T-helper 2 cell treated with Interferon-gamma antibody and Interleukin-4, amounts not matched to agents 5 μg/mL and 100 μg/mL, for 36 hours (primary cell): Measurements from ENCODE around the gene GATD1.

Experiments used
- DNase-seq: peaks from one replicate; pipeline ENCODE4 v3.0.0; 2021; ENCODE audit warnings: low spot score
- H3K27ac Mint-ChIP-seq: one replicate; pipeline ENCODE4 v1.8.0; 2021; ENCODE audit warnings: mild to moderate bottlenecking, mixed read lengths
- H3K27me3 Mint-ChIP-seq: one replicate; pipeline ENCODE4 v1.8.0; 2021; ENCODE audit warnings: low read depth, mixed read lengths
- H3K36me3 Mint-ChIP-seq: one replicate; pipeline ENCODE4 v1.8.0; 2021; ENCODE audit warnings: low read depth, mixed read lengths
- H3K4me1 Mint-ChIP-seq: one replicate; pipeline ENCODE4 v1.8.0; 2021; ENCODE audit warnings: low read depth, mixed read lengths
- H3K4me3 Mint-ChIP-seq: one replicate; pipeline ENCODE4 v1.8.0; 2022; ENCODE audit warnings: mild to moderate bottlenecking, moderate library complexity, mixed read lengths
- H3K9me3 Mint-ChIP-seq: one replicate; pipeline ENCODE4 v1.8.0; 2021; ENCODE audit warnings: mixed read lengths

The GATD1 gene

GRCh38 chr11:786235-787083, 9.2 kb upstream of the GATD1 start:
- Mint-ChIP-seq H3K36me3 (peaks cover 14% of the 10 kb centered on the region), H3K9me3 (no peaks in the 10 kb centered on the region), H3K27ac (no peak overlapping the region), H3K27me3 (no peaks in the 10 kb centered on the region), H3K4me1 (peaks cover 6% of the 10 kb centered on the region), H3K4me3 (no peak overlapping the region)
- no peak for DNase-seq

DNA sequence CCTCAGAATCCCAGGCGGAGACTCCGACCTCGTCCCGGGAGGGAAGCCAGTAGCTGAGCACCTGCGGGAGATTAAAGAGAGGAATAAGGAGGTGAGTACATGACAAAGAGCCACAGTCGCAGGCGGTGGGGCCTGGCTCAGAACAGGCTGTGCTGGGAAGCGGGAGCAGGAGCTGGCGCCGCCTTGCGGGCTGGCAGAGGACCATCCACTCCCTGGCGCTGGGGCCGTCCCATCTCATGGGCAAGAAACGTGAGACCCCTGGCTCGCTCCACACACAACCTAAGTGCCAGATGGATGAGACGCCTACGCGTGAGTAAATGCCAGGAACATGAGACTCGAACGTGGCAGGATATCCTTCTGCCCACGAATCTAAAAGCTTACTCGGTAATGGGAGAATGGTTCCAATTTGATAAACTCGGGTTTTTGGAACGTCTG, 6.3 kb upstream of the GATD1 start:
- Mint-ChIP-seq H3K36me3 (peaks cover 12% of the 10 kb centered on the region), H3K4me3 (no peak overlapping the region), H3K9me3 (no peaks in the 10 kb centered on the region), H3K27ac (no peak overlapping the region), H3K4me1 (peaks cover 13% of the 10 kb centered on the region), H3K27me3 (no peaks in the 10 kb centered on the region)
- no peak for DNase-seq

GRCh38 chr11:782264-783174, 5.2 kb upstream of the GATD1 start:
- H3K9me3 Mint-ChIP-seq, result no peaks in the 10 kb centered on the region
- peaks cover 12% of the 10 kb centered on the region for H3K36me3 Mint-ChIP-seq
- H3K4me1 Mint-ChIP-seq, result peaks cover 13% of the 10 kb centered on the region
- no peak overlapping the region for H3K27ac Mint-ChIP-seq
- H3K27me3 Mint-ChIP-seq, result no peaks in the 10 kb centered on the region
- no peak for DNase-seq
- no peak overlapping the region for H3K4me3 Mint-ChIP-seq

DNA sequence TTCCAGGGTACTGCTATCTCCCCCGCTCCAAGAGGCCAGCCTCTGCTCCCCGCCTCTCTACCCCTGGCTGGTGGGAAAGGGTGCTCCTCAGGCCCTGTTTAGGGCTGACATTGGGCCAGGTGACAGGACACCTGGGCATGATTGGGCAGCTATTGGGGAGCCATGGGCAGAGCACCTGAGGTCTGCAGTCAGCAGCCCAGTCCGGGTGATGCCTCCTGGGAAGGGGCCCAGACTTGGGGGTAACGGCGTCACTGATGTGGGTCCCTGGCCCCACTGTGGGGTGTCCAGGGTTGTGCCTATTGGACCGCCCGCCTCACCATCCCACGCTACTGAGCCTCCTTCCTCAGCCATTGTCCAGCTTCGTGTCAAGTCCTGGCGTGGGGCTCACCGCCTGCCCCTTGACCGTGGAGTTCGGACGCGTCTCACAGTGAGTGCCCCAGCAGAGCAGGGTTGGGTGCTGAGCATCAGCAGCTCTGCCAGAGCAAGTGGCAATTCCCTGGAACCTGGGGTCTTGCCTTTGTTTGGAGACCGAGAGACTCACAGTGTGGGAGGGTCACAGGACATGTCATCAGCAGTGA, 2.8 kb upstream of the GATD1 start:
- Mint-ChIP-seq H3K9me3 (no peaks in the 10 kb centered on the region), H3K27me3 (no peaks in the 10 kb centered on the region), H3K27ac (peak overlapping the region; percentile 41), H3K4me1 (peaks cover 21% of the 10 kb centered on the region), H3K4me3 (no peak overlapping the region), H3K36me3 (peaks cover 10% of the 10 kb centered on the region)
- no peak for DNase-seq

DNA sequence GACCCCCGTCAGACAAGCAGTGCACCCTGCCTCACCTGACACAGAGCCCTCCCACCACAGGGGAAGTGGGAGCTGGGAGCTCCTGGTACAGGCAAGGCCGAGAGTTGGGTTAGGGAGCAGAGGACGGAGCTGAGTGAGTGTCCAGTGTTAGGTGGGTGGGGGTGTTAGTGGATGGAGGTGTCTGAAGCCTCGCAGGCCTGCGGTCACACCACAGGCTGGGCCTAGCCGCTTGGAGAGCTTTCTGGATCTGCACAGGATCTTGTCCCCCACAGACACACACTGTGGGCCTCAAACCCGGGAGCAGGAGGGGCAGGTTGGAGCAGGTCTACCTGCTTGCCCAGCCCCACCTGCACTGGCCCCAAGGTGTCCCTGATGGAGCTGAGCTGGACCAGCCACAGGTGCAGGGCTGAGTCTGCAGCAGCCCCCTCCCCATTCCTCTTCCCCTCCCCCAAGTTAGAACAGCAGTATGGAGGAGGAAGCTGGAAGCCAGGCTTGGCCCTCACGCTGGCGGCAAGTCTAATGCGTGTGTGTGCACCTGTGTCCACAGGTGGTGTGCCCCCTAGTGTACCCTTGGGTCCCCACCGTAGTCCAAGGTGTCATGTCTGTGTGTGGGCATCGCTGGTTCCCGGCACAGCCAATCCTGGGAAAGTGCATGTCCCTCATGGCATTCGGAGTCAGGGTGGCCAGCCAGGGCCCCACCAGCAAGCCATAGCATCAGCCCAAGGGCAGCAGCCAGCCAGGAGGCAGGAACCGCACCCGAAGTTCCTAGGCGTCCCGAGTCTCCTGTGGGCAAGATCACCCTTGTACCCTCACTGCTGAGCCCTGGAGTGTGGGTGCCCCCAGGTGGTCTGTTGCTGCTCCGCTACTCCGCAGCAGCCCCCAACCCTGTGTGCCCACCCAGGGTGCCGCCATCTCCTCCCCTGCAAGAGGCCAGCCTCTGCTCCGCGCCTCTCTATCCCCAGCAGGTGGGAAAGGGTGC, 2.0 kb upstream of the GATD1 start:
- Mint-ChIP-seq H3K27ac (peak overlapping the region; percentile 41), H3K27me3 (no peaks in the 10 kb centered on the region), H3K36me3 (peaks cover 6% of the 10 kb centered on the region), H3K9me3 (no peaks in the 10 kb centered on the region), H3K4me1 (peaks cover 19% of the 10 kb centered on the region), H3K4me3 (peak overlapping the region; percentile 38)
- DNase-seq, result no peak

GRCh38 chr11:776561-777287, 563 bp downstream of the GATD1 start:
- H3K9me3 Mint-ChIP-seq, result no peaks in the 10 kb centered on the region
- H3K27ac Mint-ChIP-seq, result peak overlapping the region; percentile 80
- H3K4me3 Mint-ChIP-seq, result peak overlapping the region; percentile 87
- H3K4me1 Mint-ChIP-seq, result peaks cover 18% of the 10 kb centered on the region
- peaks cover 3% of the 10 kb centered on the region for H3K36me3 Mint-ChIP-seq
- no peaks in the 10 kb centered on the region for H3K27me3 Mint-ChIP-seq
- DNase-seq, result no peak

GRCh38 chr11:776263-776560, 1.1 kb downstream of the GATD1 start:
- peaks cover 17% of the 10 kb centered on the region for H3K4me1 Mint-ChIP-seq
- peak overlapping the region; percentile 87 for H3K4me3 Mint-ChIP-seq
- DNase-seq, result no peak
- H3K36me3 Mint-ChIP-seq, result peaks cover 3% of the 10 kb centered on the region
- H3K27me3 Mint-ChIP-seq, result no peaks in the 10 kb centered on the region
- H3K27ac Mint-ChIP-seq, result peak overlapping the region; percentile 80
- no peaks in the 10 kb centered on the region for H3K9me3 Mint-ChIP-seq

DNA sequence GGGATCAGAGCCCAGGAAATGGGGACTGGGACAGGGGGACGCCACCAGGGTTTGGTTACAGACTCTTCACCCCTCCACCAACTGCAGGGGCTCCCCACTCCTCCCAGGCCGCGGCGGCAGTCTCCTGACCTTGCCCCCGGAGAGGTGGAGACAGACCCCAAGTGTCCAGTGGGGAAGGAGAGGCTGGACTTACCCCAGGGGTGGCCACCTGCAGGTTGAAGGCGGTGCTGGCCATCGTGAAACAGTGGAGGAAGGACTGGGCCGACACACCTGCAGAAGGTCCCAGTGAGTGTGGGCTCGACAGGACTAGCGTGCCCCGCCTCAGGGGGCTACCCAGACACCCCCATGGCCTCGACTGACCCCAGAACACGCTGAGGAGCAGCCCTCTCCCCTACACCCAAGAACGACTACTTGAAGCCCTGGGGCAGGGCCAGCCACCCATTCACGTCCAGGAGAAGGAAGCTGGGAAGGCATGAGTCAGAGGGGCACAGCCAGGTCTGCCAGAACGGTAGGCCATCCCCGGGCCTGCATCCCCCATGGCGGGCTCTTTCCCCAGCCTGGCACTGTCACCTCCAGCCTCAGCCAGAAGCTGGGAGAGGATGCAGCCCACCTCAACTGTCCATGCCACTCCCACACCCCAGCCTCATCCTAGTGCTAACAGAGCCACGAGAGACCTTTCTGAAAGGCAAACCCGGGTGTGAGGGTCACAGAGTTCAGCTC, 2.3 kb downstream of the GATD1 start:
- Mint-ChIP-seq H3K27ac (no peak overlapping the region), H3K4me1 (peaks cover 14% of the 10 kb centered on the region)

GRCh38 chr11:773830-774229, 3.5 kb downstream of the GATD1 start:
- DNase-seq, result no peak
- H3K4me3 Mint-ChIP-seq, result no peak overlapping the region
- peaks cover 1% of the 10 kb centered on the region for H3K36me3 Mint-ChIP-seq
- no peaks in the 10 kb centered on the region for H3K27me3 Mint-ChIP-seq
- H3K9me3 Mint-ChIP-seq, result no peaks in the 10 kb centered on the region
- no peak overlapping the region for H3K27ac Mint-ChIP-seq
- H3K4me1 Mint-ChIP-seq, result peaks cover 9% of the 10 kb centered on the region

More for the DNA sequence above, 2.3 kb downstream of the GATD1 start:
- DNase-seq, result no peak
- H3K27me3 Mint-ChIP-seq, result no peaks in the 10 kb centered on the region
- H3K9me3 Mint-ChIP-seq, result no peaks in the 10 kb centered on the region
- H3K4me3 Mint-ChIP-seq, result peak overlapping the region; percentile 39
- H3K36me3 Mint-ChIP-seq, result peaks cover 1% of the 10 kb centered on the region

GRCh38 chr11:773425-773824, 3.9 kb downstream of the GATD1 start:
- peaks cover 8% of the 10 kb centered on the region for H3K4me1 Mint-ChIP-seq
- no peak for DNase-seq
- peaks cover 1% of the 10 kb centered on the region for H3K36me3 Mint-ChIP-seq
- no peaks in the 10 kb centered on the region for H3K9me3 Mint-ChIP-seq
- H3K27ac Mint-ChIP-seq, result no peak overlapping the region
- H3K4me3 Mint-ChIP-seq, result no peak overlapping the region
- H3K27me3 Mint-ChIP-seq, result no peaks in the 10 kb centered on the region

DNA sequence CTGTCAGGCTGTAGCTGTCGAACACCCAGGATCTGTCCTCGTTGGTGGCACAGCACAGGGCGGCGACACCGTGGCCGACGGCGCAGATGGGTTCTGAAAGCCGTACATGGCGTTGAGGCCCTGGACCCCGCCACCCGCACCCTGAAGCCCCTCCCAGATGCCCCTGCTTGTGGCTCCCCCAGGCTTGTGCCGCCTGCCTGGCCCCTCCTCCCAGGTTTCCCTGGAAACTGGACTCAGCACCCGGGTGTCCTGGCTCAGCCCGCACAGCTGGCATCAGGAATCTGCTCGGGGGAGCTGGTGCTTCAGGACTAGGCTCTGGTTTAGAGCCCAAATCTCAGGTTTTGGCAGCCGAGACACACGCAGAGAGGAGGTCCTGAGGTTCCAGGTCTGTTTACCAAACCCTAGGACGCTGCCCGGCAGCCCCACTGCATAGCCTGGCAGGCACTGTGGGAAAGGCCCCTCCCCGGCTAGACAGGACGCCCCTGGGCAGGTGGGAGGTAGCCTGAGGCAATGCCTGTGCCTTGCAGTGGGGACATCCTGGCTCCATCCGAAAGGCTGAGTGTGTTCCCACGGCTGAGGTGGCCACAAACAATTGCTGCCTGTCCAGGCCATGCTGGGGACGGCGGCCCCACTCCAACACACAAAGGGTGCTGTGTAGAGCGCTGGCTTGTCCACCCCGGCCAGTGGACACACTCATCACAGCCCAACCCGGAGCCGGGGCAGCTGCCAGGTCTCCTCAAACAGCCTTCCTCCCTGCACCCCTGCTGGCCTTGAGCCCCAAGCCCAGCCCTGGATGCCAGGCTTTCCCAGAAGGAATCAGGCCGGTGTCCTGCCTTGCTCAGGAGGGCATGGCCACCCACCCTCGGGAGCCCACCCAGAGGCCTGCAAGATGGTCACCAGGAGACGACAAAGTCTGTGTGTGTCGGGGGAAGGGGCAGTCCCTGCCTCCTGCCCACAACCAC, 4.6 kb downstream of the GATD1 start:
- Mint-ChIP-seq H3K4me3 (no peak overlapping the region), H3K27me3 (no peaks in the 10 kb centered on the region), H3K9me3 (no peaks in the 10 kb centered on the region), H3K27ac (no peak overlapping the region), H3K4me1 (peaks cover 8% of the 10 kb centered on the region), H3K36me3 (peaks cover 1% of the 10 kb centered on the region)
- no peak for DNase-seq
